ENCODE data around the gene WNT7A.

WNT7A gene

GRCh38 chr3:13866041-13866965 is 13.6 kb downstream of the WNT7A start:
- no peak for TF ChIP-seq CTCF (IDR thresholded peaks at IDR 0.05; ENCODE audit: poor library complexity, severe bottlenecking)
- no peaks in the 10 kb centered on the region for H3K4me1 ChIP-seq (ENCODE audit: insufficient read depth, poor library complexity, severe bottlenecking)
- H3K9me3 ChIP-seq (ENCODE audit: severe bottlenecking) = no peaks in the 10 kb centered on the region
- no peaks in the 10 kb centered on the region for H3K27me3 ChIP-seq (ENCODE audit: insufficient read depth, poor library complexity, severe bottlenecking)
- H3K36me3 ChIP-seq (ENCODE audit: low read depth) = peaks cover 62% of the 10 kb centered on the region
- H3K4me3 ChIP-seq (ENCODE audit: severe bottlenecking) = no peak overlapping the region
- no peak overlapping the region for H3K27ac ChIP-seq (ENCODE audit: poor library complexity, severe bottlenecking)
- no peak for ATAC-seq (ENCODE audit: low read depth)
- no peak for DNase-seq (ENCODE audit: low spot score)

- H3K36me3 ChIP-seq (ENCODE audit: low read depth) = peaks cover 60% of the 10 kb centered on the region
- DNase-seq (ENCODE audit: low spot score) = no peak
- no peak for ATAC-seq (ENCODE audit: low read depth)
- TF ChIP-seq CTCF (IDR thresholded peaks at IDR 0.05; ENCODE audit: poor library complexity, severe bottlenecking) = no peak
- no peak overlapping the region for H3K4me3 ChIP-seq (ENCODE audit: severe bottlenecking)
- no peaks in the 10 kb centered on the region for H3K4me1 ChIP-seq (ENCODE audit: insufficient read depth, poor library complexity, severe bottlenecking)
- H3K27ac ChIP-seq (ENCODE audit: poor library complexity, severe bottlenecking) = no peak overlapping the region
- no peaks in the 10 kb centered on the region for H3K27me3 ChIP-seq (ENCODE audit: insufficient read depth, poor library complexity, severe bottlenecking)
- H3K9me3 ChIP-seq (ENCODE audit: severe bottlenecking) = no peaks in the 10 kb centered on the region
Measured at GRCh38 chr3:13865581-13865980, 14.3 kb downstream of the WNT7A start.

- H3K9me3 ChIP-seq (ENCODE audit: severe bottlenecking) = no peaks in the 10 kb centered on the region
- no peak overlapping the region for H3K4me3 ChIP-seq (ENCODE audit: severe bottlenecking)
- H3K4me1 ChIP-seq (ENCODE audit: insufficient read depth, poor library complexity, severe bottlenecking) = peaks cover 1% of the 10 kb centered on the region
- H3K27ac ChIP-seq (ENCODE audit: poor library complexity, severe bottlenecking) = no peak overlapping the region
- DNase-seq (ENCODE audit: low spot score) = no peak
- no peak for TF ChIP-seq CTCF (IDR thresholded peaks at IDR 0.05; ENCODE audit: poor library complexity, severe bottlenecking)
- no peak for ATAC-seq (ENCODE audit: low read depth)
- H3K36me3 ChIP-seq (ENCODE audit: low read depth) = peaks cover 60% of the 10 kb centered on the region
- H3K27me3 ChIP-seq (ENCODE audit: insufficient read depth, poor library complexity, severe bottlenecking) = no peaks in the 10 kb centered on the region
Measured at GRCh38 chr3:13865106-13865505, 14.8 kb downstream of the WNT7A start.

GRCh38 chr3:13863965-13864595 is 15.8 kb downstream of the WNT7A start:
- DNase-seq (ENCODE audit: low spot score) = no peak
- no peaks in the 10 kb centered on the region for H3K27me3 ChIP-seq (ENCODE audit: insufficient read depth, poor library complexity, severe bottlenecking)
- H3K4me1 ChIP-seq (ENCODE audit: insufficient read depth, poor library complexity, severe bottlenecking) = peaks cover 3% of the 10 kb centered on the region
- no peak for ATAC-seq (ENCODE audit: low read depth)
- no peak overlapping the region for H3K4me3 ChIP-seq (ENCODE audit: severe bottlenecking)
- H3K9me3 ChIP-seq (ENCODE audit: severe bottlenecking) = no peaks in the 10 kb centered on the region
- no peak for TF ChIP-seq CTCF (IDR thresholded peaks at IDR 0.05; ENCODE audit: poor library complexity, severe bottlenecking)
- H3K36me3 ChIP-seq (ENCODE audit: low read depth) = peaks cover 66% of the 10 kb centered on the region
- H3K27ac ChIP-seq (ENCODE audit: poor library complexity, severe bottlenecking) = no peak overlapping the region
